Smooth muscle cell (in vitro differentiated cells): ENCODE measurements around the gene IRF2BP1. TPM values are rescaled to one million over a fixed set of nuclear protein-coding genes. Genes with fewer than 3 reads are reported as not detected.
"Not testable (repeated sequence)": the region's sequence is repeated elsewhere in the genome, so short reads cannot be mapped to it uniquely, and the experiment has no call there.

Experiments
- DNase-seq: peaks from one replicate; lab custom pipeline; 2025; ENCODE audit not compliant: unreplicated experiment; lab: John Stamatoyannopoulos, UW
- H2AFZ ChIP-seq: fragments of 200-600 bp; sonication (generic); 2 replicates; pipeline ENCODE4 v1.6.0; 2016; ENCODE audit warnings: antibody characterized with exemption, low read depth, mild to moderate bottlenecking
- H3F3A ChIP-seq: fragments of 200-600 bp; sonication (generic); 2 replicates; pipeline ENCODE4 v1.6.0; 2017; ENCODE audit warnings: antibody characterized with exemption, low read depth
- H3K27ac ChIP-seq: fragments of 200-600 bp; sonication (generic); 2 replicates; pipeline ENCODE4 v1.5.1; 2016; ENCODE audit warnings: low read depth, mild to moderate bottlenecking
- H3K27me3 ChIP-seq: fragments of 200-600 bp; sonication (generic); 2 replicates; pipeline ENCODE4 v1.6.1; 2016; ENCODE audit warnings: low read depth, mild to moderate bottlenecking
- H3K36me3 ChIP-seq: fragments of 200-600 bp; sonication (generic); 2 replicates; pipeline ENCODE4 v1.5.1; 2016; ENCODE audit warnings: low read depth
- H3K4me1 ChIP-seq: fragments of 200-600 bp; sonication (generic); 2 replicates; pipeline ENCODE4 v1.5.1; 2016; ENCODE audit warnings: low read depth
- H3K4me2 ChIP-seq: fragments of 200-600 bp; sonication (generic); 2 replicates; pipeline ENCODE4 v1.6.0; 2016; ENCODE audit warnings: mild to moderate bottlenecking
- H3K4me3 ChIP-seq: fragments of 200-600 bp; sonication (generic); 2 replicates; pipeline ENCODE4 v1.5.1; 2016; ENCODE audit warnings: mild to moderate bottlenecking
- H3K79me2 ChIP-seq: fragments of 200-600 bp; sonication (generic); 2 replicates; pipeline ENCODE4 v1.6.0; 2016; ENCODE audit warnings: low read depth, mild to moderate bottlenecking
- H3K9ac ChIP-seq: fragments of 200-600 bp; sonication (generic); 2 replicates; pipeline ENCODE4 v1.6.0; 2016; ENCODE audit warnings: low read depth
- H3K9me3 ChIP-seq: fragments of 200-600 bp; sonication (generic); replicated peaks from 2 replicates; pipeline ENCODE4 v1.5.1; 2016; ENCODE audit warnings: low read depth
- H4K20me1 ChIP-seq: fragments of 200-600 bp; sonication (generic); 2 replicates; pipeline ENCODE4 v1.6.0; 2016; ENCODE audit warnings: low read depth
- CTCF ChIP-seq: fragments of 200-600 bp; sonication (generic); IDR thresholded peaks from 2 replicates; pipeline ENCODE4 v1.5.1; 2017; ENCODE audit warnings: borderline replicate concordance, mild to moderate bottlenecking, antibody characterized with exemption; ENCODE audit not compliant: insufficient read depth, poor library complexity, severe bottlenecking
- WGBS: methylation state at CpG from one replicate; pipeline ENCODE4 v1.1.7; 2016; ENCODE audit warnings: low lambda C conversion rate; 5-methylcytosine and 5-hydroxymethylcytosine counted together
- polyA plus RNA-seq: library from polyadenylated mRNA; unstranded; fragments of >200 nt; fragmentation: Nextera tagmentation; extraction: Ambion mirVana; gene quantifications from 2 replicates; pipeline ENCODE4 v1.2.1, GENCODE V29; 2016
- total RNA-seq: library from RNA; depleted of rRNA; stranded (reverse); fragments of >200 nt; gene quantifications from 2 replicates; pipeline ENCODE4 v1.2.3, GENCODE V29; 2014

Gene IRF2BP1
- total and polyA plus RNA-seq, 2 experiments from 2014 or later: 12.9 to 19.0 TPM

- no peaks in the 10 kb centered on the region for H3F3A ChIP-seq
- no peak overlapping the region for H3K4me3 ChIP-seq
- peaks cover 9% of the 10 kb centered on the region for H3K79me2 ChIP-seq
- H3K36me3 ChIP-seq: no peaks in the 10 kb centered on the region
- no peak overlapping the region for H3K27ac ChIP-seq
- H3K27me3 ChIP-seq: no peaks in the 10 kb centered on the region
- 95% methylated on average over 8 of the region's 8 CpGs for WGBS
- no peak overlapping the region for H2AFZ ChIP-seq
- no peak for DNase-seq
- H4K20me1 ChIP-seq: peaks cover 19% of the 10 kb centered on the region
- no peak overlapping the region for H3K9ac ChIP-seq
- peaks cover 6% of the 10 kb centered on the region for H3K4me1 ChIP-seq
- no peaks in the 10 kb centered on the region for H3K9me3 ChIP-seq
- H3K4me2 ChIP-seq: no peak overlapping the region
- no peak for TF ChIP-seq CTCF
Measured at GRCh38 chr19:45897261-45897812, 11.4 kb upstream of the IRF2BP1 start.

- WGBS: 96% methylated on average over 12 of the region's 12 CpGs
- H3F3A ChIP-seq, H3K4me1 ChIP-seq, H3K9ac ChIP-seq, DNase-seq, H3K79me2 ChIP-seq, H3K36me3 ChIP-seq, H3K4me2 ChIP-seq, H3K4me3 ChIP-seq, H3K27me3 ChIP-seq, H2AFZ ChIP-seq, H3K27ac ChIP-seq, H3K9me3 ChIP-seq: not testable (repeated sequence)
- H4K20me1 ChIP-seq: peaks cover 15% of the 10 kb centered on the region
Measured at GRCh38 chr19:45895983-45896599, 10.2 kb upstream of the IRF2BP1 start.

GRCh38 chr19:45895519-45895972 is 9.6 kb upstream of the IRF2BP1 start:
- Histone ChIP-seq H3K9ac (no peak overlapping the region), H3K4me2 (no peak overlapping the region), H2AFZ (no peak overlapping the region), H3K27ac (no peak overlapping the region), H3K79me2 (peaks cover 9% of the 10 kb centered on the region), H3K4me1 (no peaks in the 10 kb centered on the region), H3K4me3 (no peak overlapping the region), H4K20me1 (peaks cover 10% of the 10 kb centered on the region), H3K27me3 (no peaks in the 10 kb centered on the region), H3K36me3 (no peaks in the 10 kb centered on the region), H3F3A (no peaks in the 10 kb centered on the region), H3K9me3 (no peaks in the 10 kb centered on the region)
- WGBS: 91% methylated on average over 9 of the region's 9 CpGs
- no peak for TF ChIP-seq CTCF
- no peak for DNase-seq

- Histone ChIP-seq H3K4me2 (no peak overlapping the region), H2AFZ (no peak overlapping the region), H4K20me1 (no peaks in the 10 kb centered on the region), H3K4me1 (peaks cover 5% of the 10 kb centered on the region), H3K36me3 (no peaks in the 10 kb centered on the region), H3K79me2 (no peaks in the 10 kb centered on the region), H3K4me3 (no peak overlapping the region), H3K9me3 (no peaks in the 10 kb centered on the region), H3F3A (peaks cover 8% of the 10 kb centered on the region), H3K9ac (no peak overlapping the region), H3K27me3 (no peaks in the 10 kb centered on the region), H3K27ac (no peak overlapping the region)
- DNase-seq: no peak
- TF ChIP-seq CTCF: no peak
- 98% methylated on average over 10 of the region's 17 CpGs for WGBS
Measured at GRCh38 chr19:45890877-45891276, 4.9 kb upstream of the IRF2BP1 start.
